Testis (tissue), 2 donors: ENCODE data around the gene NOP16.

Experiments
- CTCF ChIP-seq, 3 experiments: fragments of 450-650 bp in 2 of 3; fragments of 200-600 bp in 1 of 3; sonication (generic) in 1 of 3; IDR thresholded peaks; one replicate each; pipeline ENCODE4 v1.5.1; 2016 to 2019; ENCODE audit warnings: antibody characterized with exemption in 3 of 3, mild to moderate bottlenecking in 2 of 3, moderate library complexity in 1 of 3
- POLR2A ChIP-seq: fragments of 450-650 bp; IDR thresholded peaks from one replicate; pipeline ENCODE4 v1.6.1; 2017; ENCODE audit warnings: antibody characterized with exemption, mild to moderate bottlenecking, moderate library complexity

GRCh38 chr5:176401281-176402205 is 13.1 kb upstream of the NOP16 start:
- TF ChIP-seq CTCF (IDR thresholded peaks at IDR 0.05), result no peak
- TF ChIP-seq POLR2A, result no peak
